GM18519 (cell line): ENCODE results near the gene HIPK3.
A peak's percentile ranks its signal among the peaks of the same experiment; 100 is the strongest.
"Not testable (repeated sequence)": the region's sequence is repeated elsewhere in the genome, so short reads cannot be mapped to it uniquely, and the experiment has no call there.

Experiments
- ATAC-seq: cut with Tn5 transposase; IDR thresholded peaks from one replicate; pipeline ENCODE4 v1.9.1; 2021; ENCODE audit warnings: mild to moderate bottlenecking, moderate library complexity; ENCODE audit not compliant: unreplicated experiment, low FRiP score

Gene HIPK3

GRCh38 chr11:33344611-33345010 is 87.4 kb downstream of the HIPK3 start:
- ATAC-seq, result no peak

- ATAC-seq, result peak; percentile 93
Measured at GRCh38 chr11:33347490-33348125, 90.4 kb downstream of the HIPK3 start.

- no peak for ATAC-seq
Measured at GRCh38 chr11:33350287-33350686, 93.1 kb downstream of the HIPK3 start.

- no peak for ATAC-seq
Measured at GRCh38 chr11:33358150-33358831, 101.1 kb downstream of the HIPK3 start.

GRCh38 chr11:33360642-33361041 is 103.5 kb downstream of the HIPK3 start:
- no peak for ATAC-seq

- no peak for ATAC-seq
Measured at GRCh38 chr11:33362051-33362910, 105.1 kb downstream of the HIPK3 start.

- ATAC-seq, result no peak
Measured at GRCh38 chr11:33366918-33367317, 109.7 kb downstream of the HIPK3 start.

GRCh38 chr11:33368475-33368874 is 111.3 kb downstream of the HIPK3 start:
- not testable (repeated sequence) for ATAC-seq

GRCh38 chr11:33368931-33369330 is 111.8 kb downstream of the HIPK3 start:
- no peak for ATAC-seq

GRCh38 chr11:33373636-33374035 is 116.5 kb downstream of the HIPK3 start:
- ATAC-seq, result no peak

- no peak for ATAC-seq
Measured at GRCh38 chr11:33375236-33375635, 118.1 kb downstream of the HIPK3 start.

- ATAC-seq, result no peak
Measured at GRCh38 chr11:33375688-33376311, 118.6 kb downstream of the HIPK3 start, which contains the start of gene KIAA1549L. TSS of gene KIAA1549L (plus strand) at chr11:33376108.

- ATAC-seq, result no peak
Measured at GRCh38 chr11:33376331-33377310, 119.4 kb downstream of the HIPK3 start.

- no peak for ATAC-seq
Measured at GRCh38 chr11:33377412-33378370, 120.5 kb downstream of the HIPK3 start.

GRCh38 chr11:33379947-33380346 is 122.8 kb downstream of the HIPK3 start:
- ATAC-seq, result no peak

- ATAC-seq, result no peak
Measured at GRCh38 chr11:33383075-33383919, 126.1 kb downstream of the HIPK3 start.

GRCh38 chr11:33383920-33384209 is 126.7 kb downstream of the HIPK3 start:
- ATAC-seq, result no peak

- no peak for ATAC-seq
Measured at GRCh38 chr11:33384220-33384619, 127.0 kb downstream of the HIPK3 start.
